Gastroesophageal sphincter (tissue), 4 donors: ENCODE measurements around the gene DYSF. TPM values are rescaled to one million over a fixed set of nuclear protein-coding genes. Genes with fewer than 3 reads are reported as not detected.

Experiments
- ATAC-seq: fragments of 150-250 bp; one replicate; pipeline ENCODE4 v1.9.1; 2016; ENCODE audit warnings: mild to moderate bottlenecking, moderate library complexity
- H3K27ac ChIP-seq, 4 donors: fragments of 200-600 bp; sonication (generic) in 3 of 4; 1 replicate in 3 of 4; 2 replicates in 1 of 4; pipeline ENCODE4 v1.5.1; 2016 to 2019
- H3K27me3 ChIP-seq: fragments of 200-600 bp; sonication (generic); one replicate; pipeline ENCODE4 v1.5.1; 2019
- H3K36me3 ChIP-seq, 2 donors: fragments of 200-600 bp; sonication (generic); one replicate each; pipeline ENCODE4 v1.5.1; 2019; ENCODE audit warnings: control low read depth in 1 of 2
- H3K4me1 ChIP-seq, 3 donors: fragments of 200-600 bp; sonication (generic); 1 replicate in 2 of 3; 2 replicates in 1 of 3; pipeline ENCODE4 v1.5.1; 2016 to 2019; ENCODE audit warnings: control low read depth in 2 of 3
- H3K4me3 ChIP-seq, 2 donors: fragments of 200-600 bp; sonication (generic); one replicate each; pipeline ENCODE4 v1.5.1; 2019; ENCODE audit warnings: mild to moderate bottlenecking in 1 of 2, moderate library complexity in 1 of 2
- H3K9me3 ChIP-seq, 3 donors: fragments of 200-600 bp; sonication (generic); one replicate each; pipeline ENCODE4 v1.5.1; 2017 to 2019; ENCODE audit warnings: control low read depth in 2 of 3
- EP300 ChIP-seq: sonication (generic); formaldehyde crosslinking; IDR thresholded peaks from one replicate; pipeline ENCODE4 v1.6.1; 2017; ENCODE audit warnings: antibody characterized with exemption, mild to moderate bottlenecking
- POLR2A ChIP-seq, 2 donors: fragments of 450-650 bp; IDR thresholded peaks; one replicate each; pipeline ENCODE4 v1.6.1; 2017; ENCODE audit warnings: antibody characterized with exemption in 2 of 2, mild to moderate bottlenecking in 2 of 2, moderate library complexity in 1 of 2
- POLR2AphosphoS5 ChIP-seq: sonication (generic); formaldehyde crosslinking; IDR thresholded peaks from one replicate; pipeline ENCODE4 v1.6.1; 2017; ENCODE audit warnings: antibody characterized with exemption
- WGBS, 2 donors: methylation state at CpG; one replicate each; pipeline ENCODE4 v1.1.5; 2018; ENCODE audit warnings: low coverage in 1 of 2; 5-methylcytosine and 5-hydroxymethylcytosine counted together
- total RNA-seq, 4 donors: library from RNA; depleted of rRNA; stranded (reverse); fragments of >200 nt; gene quantifications; one replicate each; pipeline ENCODE4 v1.1.0, GENCODE V29; 2016
- TF ChIP-seq, protein P1 (sequence below), 4 experiments: fragments of 200-600 bp in 2 of 4; fragments of 450-650 bp in 2 of 4; sonication (generic) in 1 of 4; IDR thresholded peaks; one replicate each; pipeline ENCODE4 v1.5.1; 2017 to 2019; ENCODE audit warnings: antibody characterized with exemption in 4 of 4, mild to moderate bottlenecking in 2 of 4, moderate library complexity in 2 of 4

The DYSF gene
- total RNA-seq, 4 donors from 2014 or later: 11.0 to 50.1 (median 17.4) TPM

DNA sequence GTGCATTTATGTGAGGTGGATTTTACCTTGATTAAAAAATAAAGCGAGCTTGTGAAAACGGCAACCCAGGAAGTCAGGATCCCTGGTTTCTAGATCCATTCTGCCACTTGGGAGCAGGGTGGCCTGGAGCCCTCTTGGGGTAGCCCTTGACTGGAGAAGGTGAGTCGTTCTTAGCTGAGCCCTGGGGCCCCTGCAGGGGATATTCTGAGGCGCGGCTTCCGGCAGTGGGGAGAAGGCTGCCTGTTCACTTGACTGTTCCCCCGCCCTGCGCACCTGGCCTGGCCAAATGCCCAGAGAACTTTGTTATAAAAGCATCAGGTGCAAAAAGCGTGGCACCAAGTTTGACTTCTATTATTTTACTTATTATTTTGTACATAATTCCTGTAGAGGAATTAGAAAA is 221.9 kb downstream of the DYSF start:
- 81 to 92% methylated on average over 7 of the region's 9 CpGs for WGBS, 2 donors
- Histone ChIP-seq H3K9me3 (no peaks in the 10 kb centered on the region), H3K4me3 (no peak overlapping the region), H3K27me3 (no peaks in the 10 kb centered on the region), H3K36me3 (peaks cover 0 to 20% of the 10 kb centered on the region in 2 donors), H3K4me1 (no peaks in the 10 kb centered on the region), H3K27ac (no peak overlapping the region)
- TF ChIP-seq POLR2AphosphoS5: no peak
- no peak for TF ChIP-seq POLR2A (IDR thresholded peaks at IDR 0.05)
- TF ChIP-seq, protein P1, sequence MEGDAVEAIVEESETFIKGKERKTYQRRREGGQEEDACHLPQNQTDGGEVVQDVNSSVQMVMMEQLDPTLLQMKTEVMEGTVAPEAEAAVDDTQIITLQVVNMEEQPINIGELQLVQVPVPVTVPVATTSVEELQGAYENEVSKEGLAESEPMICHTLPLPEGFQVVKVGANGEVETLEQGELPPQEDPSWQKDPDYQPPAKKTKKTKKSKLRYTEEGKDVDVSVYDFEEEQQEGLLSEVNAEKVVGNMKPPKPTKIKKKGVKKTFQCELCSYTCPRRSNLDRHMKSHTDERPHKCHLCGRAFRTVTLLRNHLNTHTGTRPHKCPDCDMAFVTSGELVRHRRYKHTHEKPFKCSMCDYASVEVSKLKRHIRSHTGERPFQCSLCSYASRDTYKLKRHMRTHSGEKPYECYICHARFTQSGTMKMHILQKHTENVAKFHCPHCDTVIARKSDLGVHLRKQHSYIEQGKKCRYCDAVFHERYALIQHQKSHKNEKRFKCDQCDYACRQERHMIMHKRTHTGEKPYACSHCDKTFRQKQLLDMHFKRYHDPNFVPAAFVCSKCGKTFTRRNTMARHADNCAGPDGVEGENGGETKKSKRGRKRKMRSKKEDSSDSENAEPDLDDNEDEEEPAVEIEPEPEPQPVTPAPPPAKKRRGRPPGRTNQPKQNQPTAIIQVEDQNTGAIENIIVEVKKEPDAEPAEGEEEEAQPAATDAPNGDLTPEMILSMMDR (IDR thresholded peaks at IDR 0.05): no peak
- TF ChIP-seq EP300: no peak
- no peak for ATAC-seq

DNA sequence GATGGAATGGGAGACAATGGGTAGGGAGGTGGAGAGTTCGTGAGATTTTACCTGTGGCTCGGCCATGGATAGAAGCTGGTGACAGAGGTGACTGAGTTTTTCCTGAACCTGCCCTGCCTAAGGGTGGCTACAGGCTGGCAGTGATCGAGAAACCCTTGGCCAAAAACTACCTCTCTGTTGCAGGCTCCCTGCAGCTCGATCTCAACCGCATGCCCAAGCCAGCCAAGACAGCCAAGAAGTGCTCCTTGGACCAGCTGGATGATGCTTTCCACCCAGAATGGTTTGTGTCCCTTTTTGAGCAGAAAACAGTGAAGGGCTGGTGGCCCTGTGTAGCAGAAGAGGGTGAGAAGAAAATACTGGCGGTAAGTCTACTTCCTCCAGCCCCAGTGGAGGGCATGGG is 225.5 kb downstream of the DYSF start:
- 90 to 97% methylated on average over 4 to 6 of the region's 6 CpGs for WGBS, 2 donors
- H3K4me1 ChIP-seq: no peaks in the 10 kb centered on the region
- no peak overlapping the region for H3K27ac ChIP-seq
- peaks cover 0 to 41% of the 10 kb centered on the region in 2 donors for H3K36me3 ChIP-seq
- H3K9me3 ChIP-seq: no peaks in the 10 kb centered on the region
- no peak for ATAC-seq
- no peak overlapping the region for H3K4me3 ChIP-seq
- TF ChIP-seq, protein P1 (IDR thresholded peaks at IDR 0.05): no peak
- TF ChIP-seq EP300 (no peak), POLR2A (IDR thresholded peaks at IDR 0.05) (no peak), POLR2AphosphoS5 (no peak)
- H3K27me3 ChIP-seq: no peaks in the 10 kb centered on the region

DNA sequence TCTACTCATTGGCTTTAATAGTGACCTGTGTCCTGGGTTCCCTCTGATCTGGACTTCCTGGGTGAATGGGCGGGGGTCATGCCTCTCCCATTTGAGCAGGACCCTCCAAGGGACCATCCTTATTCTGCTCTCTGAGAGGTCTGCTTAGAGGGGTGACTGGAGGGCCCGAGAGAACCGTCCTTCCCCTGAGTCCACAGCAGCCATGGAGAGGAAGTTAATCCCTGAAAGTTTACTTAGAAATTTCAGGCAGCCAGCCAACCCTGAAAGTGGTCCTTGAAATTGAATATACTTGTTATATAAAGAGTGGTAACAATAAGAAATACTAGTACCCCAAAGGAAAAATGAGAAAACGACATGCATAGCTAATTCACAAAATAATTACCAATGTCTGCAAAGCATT is 226.1 kb downstream of the DYSF start:
- Histone ChIP-seq H3K4me3 (no peak overlapping the region), H3K9me3 (no peaks in the 10 kb centered on the region), H3K27me3 (no peaks in the 10 kb centered on the region), H3K4me1 (no peaks in the 10 kb centered on the region), H3K27ac (no peak overlapping the region), H3K36me3 (peaks cover 0 to 41% of the 10 kb centered on the region in 2 donors)
- TF ChIP-seq POLR2A (IDR thresholded peaks at IDR 0.05) (no peak), POLR2AphosphoS5 (no peak), EP300 (no peak)
- TF ChIP-seq, protein P1 (IDR thresholded peaks at IDR 0.05): no peak
- 23 to 33% methylated on average over 1 to 2 of the region's 4 CpGs for WGBS, 2 donors
- no peak for ATAC-seq

DNA sequence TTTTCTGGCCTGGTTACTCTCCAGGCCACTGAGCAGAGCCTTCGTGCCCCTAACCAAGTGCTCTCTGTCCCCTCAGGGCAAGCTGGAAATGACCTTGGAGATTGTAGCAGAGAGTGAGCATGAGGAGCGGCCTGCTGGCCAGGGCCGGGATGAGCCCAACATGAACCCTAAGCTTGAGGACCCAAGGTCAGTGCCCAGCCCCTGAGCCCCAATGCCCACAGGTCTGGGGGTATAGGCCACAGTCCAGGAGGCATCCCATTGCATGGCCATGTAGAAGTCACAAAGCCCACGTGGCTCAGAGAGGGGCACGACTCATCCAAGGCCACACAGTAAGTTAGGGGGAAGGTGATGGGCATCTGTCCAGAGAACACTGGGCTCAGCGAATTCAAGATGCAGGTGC is 227.6 kb downstream of the DYSF start:
- Histone ChIP-seq H3K36me3 (peaks cover 0 to 48% of the 10 kb centered on the region in 2 donors), H3K27ac (no peak overlapping the region), H3K9me3 (no peaks in the 10 kb centered on the region), H3K4me3 (no peak overlapping the region), H3K27me3 (no peaks in the 10 kb centered on the region), H3K4me1 (no peaks in the 10 kb centered on the region)
- no peak for TF ChIP-seq POLR2A (IDR thresholded peaks at IDR 0.05)
- no peak for TF ChIP-seq POLR2AphosphoS5
- TF ChIP-seq, protein P1 (IDR thresholded peaks at IDR 0.05): no peak
- TF ChIP-seq EP300: no peak
- WGBS, 2 donors: 60 to 100% methylated on average over 1 to 3 of the region's 6 CpGs
- no peak for ATAC-seq

DNA sequence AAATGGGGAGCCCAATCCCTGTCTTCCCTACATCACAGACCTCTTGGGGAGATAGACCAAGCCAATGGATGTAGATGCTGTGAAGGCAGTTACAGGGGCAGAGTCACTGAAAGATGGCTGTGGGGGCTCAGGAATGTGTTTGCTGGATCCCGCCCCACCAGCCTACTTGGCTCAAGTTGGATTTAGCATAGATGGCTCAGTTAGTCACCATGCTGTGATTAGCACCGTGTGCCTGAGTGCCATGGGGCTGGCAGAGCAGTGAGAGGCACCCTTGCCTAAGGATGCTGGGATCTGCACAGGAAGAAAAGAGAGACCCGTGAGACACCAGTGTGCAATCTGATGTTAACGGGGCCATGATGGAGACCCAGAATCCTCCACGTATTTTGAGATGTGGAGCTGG is 228.3 kb downstream of the DYSF start:
- no peaks in the 10 kb centered on the region for H3K27me3 ChIP-seq
- H3K36me3 ChIP-seq: peaks cover 0 to 55% of the 10 kb centered on the region in 2 donors
- 94% methylated on average over 2 to 3 of the region's 5 CpGs for WGBS, 2 donors
- no peaks in the 10 kb centered on the region for H3K4me1 ChIP-seq
- no peak overlapping the region for H3K4me3 ChIP-seq
- ATAC-seq: no peak
- H3K9me3 ChIP-seq: no peaks in the 10 kb centered on the region
- no peak for TF ChIP-seq EP300
- H3K27ac ChIP-seq: no peak overlapping the region
